Measurements from ENCODE around the gene STIP1. TPM values are rescaled to one million over a fixed set of nuclear protein-coding genes. Genes with fewer than 3 reads are reported as not detected.

STIP1 gene
- total and polyA plus RNA-seq, 2 donors (not counting 1 experiment from before 2014, with no cell fraction given), result 98.8 to 147 TPM

DNA sequence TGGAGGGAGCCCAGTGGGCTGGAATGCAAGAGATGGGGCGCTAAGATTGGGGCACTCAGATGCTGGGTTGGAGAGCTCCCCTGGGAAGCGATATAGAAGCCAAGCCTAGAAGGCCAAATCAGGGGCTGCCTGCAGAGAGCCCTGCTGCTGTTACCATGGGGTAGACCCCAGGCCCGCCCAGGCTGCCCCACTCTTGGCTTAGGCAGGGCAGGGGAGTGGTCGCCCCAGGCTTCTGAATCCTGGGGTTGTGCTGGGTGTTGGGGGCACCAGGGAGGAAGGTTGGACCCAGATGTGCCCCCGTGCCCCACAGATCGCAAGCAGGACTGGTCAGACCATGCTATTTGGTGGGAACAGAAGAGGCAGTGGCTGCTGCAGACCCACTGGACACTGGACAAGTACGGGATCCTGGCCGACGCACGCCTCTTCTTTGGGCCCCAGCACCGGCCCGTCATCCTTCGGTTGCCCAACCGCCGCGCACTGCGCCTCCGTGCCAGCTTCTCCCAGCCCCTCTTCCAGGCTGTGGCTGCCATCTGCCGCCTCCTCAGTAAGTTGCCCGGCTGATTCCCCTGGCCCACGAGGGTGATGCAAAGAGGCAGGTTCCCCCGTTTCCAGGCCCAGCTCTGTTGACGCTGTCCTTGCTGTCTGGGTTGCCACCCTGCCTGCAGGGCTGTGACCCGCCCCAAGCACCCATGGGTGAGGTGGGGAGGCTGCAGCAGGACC, 24.5 kb downstream of the STIP1 start:
- TF ChIP-seq, protein P1, sequence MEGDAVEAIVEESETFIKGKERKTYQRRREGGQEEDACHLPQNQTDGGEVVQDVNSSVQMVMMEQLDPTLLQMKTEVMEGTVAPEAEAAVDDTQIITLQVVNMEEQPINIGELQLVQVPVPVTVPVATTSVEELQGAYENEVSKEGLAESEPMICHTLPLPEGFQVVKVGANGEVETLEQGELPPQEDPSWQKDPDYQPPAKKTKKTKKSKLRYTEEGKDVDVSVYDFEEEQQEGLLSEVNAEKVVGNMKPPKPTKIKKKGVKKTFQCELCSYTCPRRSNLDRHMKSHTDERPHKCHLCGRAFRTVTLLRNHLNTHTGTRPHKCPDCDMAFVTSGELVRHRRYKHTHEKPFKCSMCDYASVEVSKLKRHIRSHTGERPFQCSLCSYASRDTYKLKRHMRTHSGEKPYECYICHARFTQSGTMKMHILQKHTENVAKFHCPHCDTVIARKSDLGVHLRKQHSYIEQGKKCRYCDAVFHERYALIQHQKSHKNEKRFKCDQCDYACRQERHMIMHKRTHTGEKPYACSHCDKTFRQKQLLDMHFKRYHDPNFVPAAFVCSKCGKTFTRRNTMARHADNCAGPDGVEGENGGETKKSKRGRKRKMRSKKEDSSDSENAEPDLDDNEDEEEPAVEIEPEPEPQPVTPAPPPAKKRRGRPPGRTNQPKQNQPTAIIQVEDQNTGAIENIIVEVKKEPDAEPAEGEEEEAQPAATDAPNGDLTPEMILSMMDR (conservative IDR thresholded peaks at IDR 0.05 in 1 of 2, IDR thresholded peaks at IDR 0.05 in 1 of 2; ENCODE audit: low read depth in 1 of 2, low read length in 2 of 2), result no peak
- TF ChIP-seq EZH2 (IDR thresholded peaks at IDR 0.05; ENCODE audit: low read length, missing control alignments), result no peak
- Histone ChIP-seq H3K4me3 (replicated peaks in 1 of 4; ENCODE audit: control extremely low read depth in 1 of 4, insufficient read depth in 1 of 4, low read depth in 3 of 4, low read length in 4 of 4) (no peak overlapping the region), H3K27me3 (ENCODE audit: control insufficient read depth, insufficient read depth, low read length) (no peaks in the 10 kb centered on the region), H2AFZ (ENCODE audit: low read length) (no peak overlapping the region), H3K9me3 (ENCODE audit: control insufficient read depth, insufficient read depth, low read depth, low read length) (no peaks in the 10 kb centered on the region), H3K79me2 (ENCODE audit: control insufficient read depth, insufficient read depth, low read length) (no peaks in the 10 kb centered on the region), H3K4me2 (ENCODE audit: extremely low read depth, insufficient read depth, low read length) (no peak overlapping the region), H3K27ac (ENCODE audit: insufficient read depth, low read length) (no peak overlapping the region), H3K9ac (ENCODE audit: insufficient read depth, low read length) (no peak overlapping the region), H4K20me1 (ENCODE audit: control insufficient read depth, extremely low read depth, insufficient read depth, low read length) (no peaks in the 10 kb centered on the region), H3K4me1 (ENCODE audit: control insufficient read depth, extremely low read depth, insufficient read depth, low read length) (peaks cover 19% of the 10 kb centered on the region), H3K36me3 (ENCODE audit: control insufficient read depth, insufficient read depth, low read length) (peaks cover 13% of the 10 kb centered on the region)
- no peak for DNase-seq (ENCODE audit: low read depth in 2 of 2)

DNA sequence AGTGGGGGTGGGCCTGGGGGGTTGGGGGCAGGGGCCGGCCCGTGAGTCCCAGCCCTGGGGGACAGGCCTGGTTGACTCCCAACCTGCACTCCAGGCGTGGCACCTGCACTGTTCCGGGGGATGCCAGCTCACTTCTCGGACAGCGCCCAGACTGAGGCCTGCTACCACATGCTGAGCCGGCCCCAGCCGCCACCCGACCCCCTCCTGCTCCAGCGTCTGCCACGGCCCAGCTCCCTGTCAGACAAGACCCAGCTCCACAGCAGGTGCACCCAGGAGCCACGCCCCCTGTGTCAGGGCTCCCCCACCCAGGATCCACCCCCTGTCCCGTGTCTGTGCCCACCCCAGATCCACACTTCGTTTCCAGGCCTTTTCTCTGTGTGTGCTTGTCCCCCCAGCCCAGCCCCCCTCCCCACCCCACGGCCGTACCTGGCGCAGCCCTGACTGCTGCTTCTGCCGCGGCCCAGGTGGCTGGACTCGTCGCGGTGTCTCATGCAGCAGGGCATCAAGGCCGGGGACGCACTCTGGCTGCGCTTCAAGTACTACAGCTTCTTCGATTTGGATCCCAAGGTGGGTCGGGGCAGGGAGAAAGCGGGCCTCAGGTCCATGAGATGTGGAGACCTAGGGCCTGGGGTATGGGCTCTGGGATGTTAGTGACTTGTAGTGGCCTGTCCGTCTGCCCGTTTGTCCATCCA, 25.4 kb downstream of the STIP1 start:
- Histone ChIP-seq H2AFZ (ENCODE audit: low read length) (no peak overlapping the region), H3K9ac (ENCODE audit: insufficient read depth, low read length) (no peak overlapping the region), H3K4me3 (replicated peaks in 1 of 4; ENCODE audit: control extremely low read depth in 1 of 4, insufficient read depth in 1 of 4, low read depth in 3 of 4, low read length in 4 of 4) (no peak overlapping the region), H3K79me2 (ENCODE audit: control insufficient read depth, insufficient read depth, low read length) (no peaks in the 10 kb centered on the region), H3K27me3 (ENCODE audit: control insufficient read depth, insufficient read depth, low read length) (no peaks in the 10 kb centered on the region), H3K36me3 (ENCODE audit: control insufficient read depth, insufficient read depth, low read length) (peaks cover 7% of the 10 kb centered on the region), H3K27ac (ENCODE audit: insufficient read depth, low read length) (no peak overlapping the region), H3K4me1 (ENCODE audit: control insufficient read depth, extremely low read depth, insufficient read depth, low read length) (peaks cover 19% of the 10 kb centered on the region), H3K4me2 (ENCODE audit: extremely low read depth, insufficient read depth, low read length) (no peak overlapping the region), H3K9me3 (ENCODE audit: control insufficient read depth, insufficient read depth, low read depth, low read length) (no peaks in the 10 kb centered on the region), H4K20me1 (ENCODE audit: control insufficient read depth, extremely low read depth, insufficient read depth, low read length) (no peaks in the 10 kb centered on the region)
- DNase-seq (ENCODE audit: low read depth in 2 of 2), result no peak
- TF ChIP-seq, protein P1 (conservative IDR thresholded peaks at IDR 0.05 in 1 of 2, IDR thresholded peaks at IDR 0.05 in 1 of 2; ENCODE audit: low read depth in 1 of 2, low read length in 2 of 2), result no peak
- no peak for TF ChIP-seq EZH2 (IDR thresholded peaks at IDR 0.05; ENCODE audit: low read length, missing control alignments)

DNA sequence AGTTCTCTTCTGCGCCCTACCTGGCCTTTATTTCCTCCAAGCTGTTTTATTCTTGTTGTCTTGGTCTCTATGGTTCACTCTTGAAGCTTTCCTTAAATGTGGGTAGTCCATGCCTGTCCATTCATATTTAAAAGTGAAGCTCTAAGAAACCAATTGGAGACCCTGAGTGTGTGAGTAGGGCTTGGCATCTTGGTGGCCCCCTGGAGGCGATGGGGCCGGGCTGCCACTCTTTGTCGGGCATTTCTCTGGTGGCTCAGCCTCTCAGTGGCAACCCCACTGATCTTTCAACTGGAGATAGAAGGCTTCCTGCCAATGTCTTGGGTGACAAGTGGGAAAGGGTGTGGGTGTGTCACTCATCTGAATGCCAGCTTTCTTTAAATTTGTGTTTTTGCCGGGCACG, 30.9 kb downstream of the STIP1 start:
- Histone ChIP-seq H3K36me3 (ENCODE audit: control insufficient read depth, insufficient read depth, low read length) (peaks cover 6% of the 10 kb centered on the region), H3K27me3 (ENCODE audit: control insufficient read depth, insufficient read depth, low read length) (no peaks in the 10 kb centered on the region), H3K4me2 (ENCODE audit: extremely low read depth, insufficient read depth, low read length) (no peak overlapping the region), H3K27ac (ENCODE audit: insufficient read depth, low read length) (no peak overlapping the region), H3K9ac (ENCODE audit: insufficient read depth, low read length) (no peak overlapping the region), H3K9me3 (ENCODE audit: control insufficient read depth, insufficient read depth, low read depth, low read length) (no peaks in the 10 kb centered on the region), H3K4me3 (replicated peaks in 1 of 4; ENCODE audit: control extremely low read depth in 1 of 4, insufficient read depth in 1 of 4, low read depth in 3 of 4, low read length in 4 of 4) (no peak overlapping the region), H3K79me2 (ENCODE audit: control insufficient read depth, insufficient read depth, low read length) (no peaks in the 10 kb centered on the region), H3K4me1 (ENCODE audit: control insufficient read depth, extremely low read depth, insufficient read depth, low read length) (peaks cover 4% of the 10 kb centered on the region), H2AFZ (ENCODE audit: low read length) (no peak overlapping the region), H4K20me1 (ENCODE audit: control insufficient read depth, extremely low read depth, insufficient read depth, low read length) (no peaks in the 10 kb centered on the region)
- TF ChIP-seq, protein P1 (conservative IDR thresholded peaks at IDR 0.05 in 1 of 2, IDR thresholded peaks at IDR 0.05 in 1 of 2; ENCODE audit: low read depth in 1 of 2, low read length in 2 of 2), result no peak
- no peak for TF ChIP-seq EZH2 (IDR thresholded peaks at IDR 0.05; ENCODE audit: low read length, missing control alignments)
- DNase-seq (ENCODE audit: low read depth in 2 of 2), result no peak
